ENCODE results near the gene ALG14.
"Not testable (repeated sequence)": the region's sequence is repeated elsewhere in the genome, so short reads cannot be mapped to it uniquely, and the experiment has no call there.

The ALG14 gene, protein sequence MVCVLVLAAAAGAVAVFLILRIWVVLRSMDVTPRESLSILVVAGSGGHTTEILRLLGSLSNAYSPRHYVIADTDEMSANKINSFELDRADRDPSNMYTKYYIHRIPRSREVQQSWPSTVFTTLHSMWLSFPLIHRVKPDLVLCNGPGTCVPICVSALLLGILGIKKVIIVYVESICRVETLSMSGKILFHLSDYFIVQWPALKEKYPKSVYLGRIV

DNA sequence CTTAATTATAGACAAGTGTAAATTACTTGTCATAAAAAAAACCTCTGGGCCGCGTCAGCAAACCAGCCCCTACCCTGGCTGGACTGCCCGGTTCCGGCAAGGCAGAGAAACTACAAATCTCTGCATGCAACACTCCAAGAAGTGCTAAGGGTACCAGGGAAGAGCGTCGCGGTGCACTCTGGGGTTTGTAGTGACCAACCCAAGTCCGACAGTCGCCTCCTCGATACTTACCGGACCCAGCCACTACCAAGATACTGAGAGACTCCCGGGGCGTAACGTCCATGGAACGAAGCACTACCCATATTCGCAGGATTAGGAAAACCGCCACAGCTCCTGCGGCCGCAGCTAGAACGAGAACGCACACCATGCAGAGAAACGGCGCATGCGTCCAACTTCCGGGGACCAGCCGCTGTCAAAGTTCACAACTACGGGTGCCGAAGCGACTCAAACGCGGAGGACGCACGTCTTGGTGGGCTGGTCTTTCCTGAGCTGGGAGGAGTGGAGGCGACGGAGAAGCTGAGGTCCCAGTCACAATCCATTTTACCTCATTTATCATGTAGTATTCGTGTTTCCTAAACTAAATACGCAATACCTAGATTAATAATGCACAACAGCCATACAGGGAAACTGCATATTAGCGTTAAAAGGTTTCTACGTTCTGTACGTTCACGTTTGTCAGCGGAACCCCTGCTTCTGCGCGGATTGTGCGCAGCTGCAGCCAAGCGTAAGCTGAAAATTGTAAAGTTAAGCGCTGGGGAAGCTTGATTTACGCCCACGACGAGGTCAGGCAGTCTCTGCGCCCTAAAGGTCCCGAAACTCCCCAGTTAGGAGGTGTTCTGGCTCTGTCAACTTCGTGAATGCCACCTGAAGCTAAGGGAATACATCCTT lies at the start of gene ALG14:
TSS of gene ALG14 (minus strand) at position 420 of the 888 bp plus-strand sequence. CDS start at position 367, 53 bp downstream.
- FAIRE-seq, result peak; percentile 72

DNA sequence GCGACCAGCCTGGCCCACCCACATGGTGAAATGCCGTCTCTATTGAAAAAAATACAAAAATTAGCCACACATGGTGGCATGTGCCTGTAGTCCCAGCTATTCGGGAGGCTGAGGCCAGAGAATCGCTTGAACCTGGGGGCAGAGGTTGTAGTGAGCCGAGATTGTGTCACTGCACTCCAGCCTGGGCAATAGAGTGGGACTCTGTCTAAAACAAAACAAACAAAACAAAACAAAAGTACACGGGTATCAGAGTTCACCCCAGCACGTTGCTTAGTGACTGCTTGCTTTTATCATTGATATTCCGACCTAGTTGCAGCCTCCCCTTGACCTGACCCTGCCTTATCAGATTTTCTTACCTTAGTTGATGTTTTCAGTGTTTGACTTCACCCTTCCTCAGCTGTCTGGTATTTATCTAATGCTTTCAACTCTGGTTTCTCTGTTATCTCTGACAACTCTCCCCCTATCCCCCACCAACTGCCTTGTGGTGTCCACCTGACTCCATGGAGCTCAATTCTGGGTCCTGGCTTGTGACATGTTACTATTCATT lies 49.5 kb upstream of the ALG14 start:
- FAIRE-seq, result no peak

DNA sequence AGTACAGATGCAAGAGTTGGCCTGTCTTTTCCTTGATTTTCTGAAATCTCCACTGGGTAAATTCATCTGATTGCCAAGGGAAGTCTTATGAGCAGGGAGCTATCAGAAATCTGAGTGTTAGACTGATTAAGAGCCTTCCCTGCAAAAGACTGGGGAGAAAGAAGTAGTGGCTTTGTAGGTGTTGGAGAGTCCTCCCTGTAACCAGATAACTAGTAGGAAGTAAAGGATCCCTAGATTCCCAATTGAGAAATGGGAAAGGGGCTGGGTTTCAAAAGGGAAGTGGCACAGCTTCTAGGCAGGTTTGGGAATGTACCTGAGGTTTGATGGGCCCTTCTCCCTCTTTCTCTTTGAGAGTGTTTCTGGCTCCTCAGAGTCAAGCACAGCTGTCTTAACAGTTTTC lies 46.5 kb upstream of the ALG14 start:
- no peak for FAIRE-seq

DNA sequence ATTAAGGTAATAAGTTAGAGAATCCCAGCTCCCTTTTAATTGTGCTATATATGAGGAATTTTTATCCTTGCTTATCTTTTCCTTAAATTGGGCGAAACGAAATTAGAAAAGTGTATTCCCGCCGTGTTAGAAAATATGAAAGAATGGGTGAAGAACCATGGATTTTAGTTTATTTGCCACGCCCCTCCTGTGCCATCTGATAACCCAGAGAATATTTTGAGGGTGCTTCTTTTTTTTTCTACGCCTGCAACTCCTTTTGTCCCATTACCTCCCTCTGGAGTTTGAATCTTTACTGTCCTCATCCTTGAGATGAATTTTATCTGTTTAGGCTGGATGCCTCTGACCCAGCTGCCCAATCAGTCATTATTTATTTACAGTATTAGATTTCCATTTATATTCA lies 46.0 kb upstream of the ALG14 start:
- no peak for FAIRE-seq

DNA sequence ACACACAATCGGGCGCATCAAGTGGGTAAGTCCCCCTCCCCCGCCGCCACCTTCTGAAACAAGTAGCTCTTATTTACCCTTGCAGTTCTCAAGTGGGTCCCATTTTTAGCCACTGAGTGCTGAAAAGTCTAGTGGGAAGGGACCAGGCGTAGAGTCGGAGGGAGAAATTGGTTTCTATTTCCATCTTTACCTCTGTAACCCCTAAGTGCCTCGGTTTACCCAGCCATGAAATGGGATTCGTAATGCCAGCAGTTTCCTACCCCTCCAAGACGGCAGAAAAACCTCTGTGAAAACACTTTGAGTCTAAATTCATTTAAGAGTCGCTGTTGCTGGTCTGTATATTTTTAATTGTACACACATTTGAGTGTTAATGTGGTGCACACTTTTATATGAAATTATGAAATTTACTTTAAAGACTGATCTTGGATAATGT lies 45.3 kb upstream of the ALG14 start:
- FAIRE-seq, result no peak

DNA sequence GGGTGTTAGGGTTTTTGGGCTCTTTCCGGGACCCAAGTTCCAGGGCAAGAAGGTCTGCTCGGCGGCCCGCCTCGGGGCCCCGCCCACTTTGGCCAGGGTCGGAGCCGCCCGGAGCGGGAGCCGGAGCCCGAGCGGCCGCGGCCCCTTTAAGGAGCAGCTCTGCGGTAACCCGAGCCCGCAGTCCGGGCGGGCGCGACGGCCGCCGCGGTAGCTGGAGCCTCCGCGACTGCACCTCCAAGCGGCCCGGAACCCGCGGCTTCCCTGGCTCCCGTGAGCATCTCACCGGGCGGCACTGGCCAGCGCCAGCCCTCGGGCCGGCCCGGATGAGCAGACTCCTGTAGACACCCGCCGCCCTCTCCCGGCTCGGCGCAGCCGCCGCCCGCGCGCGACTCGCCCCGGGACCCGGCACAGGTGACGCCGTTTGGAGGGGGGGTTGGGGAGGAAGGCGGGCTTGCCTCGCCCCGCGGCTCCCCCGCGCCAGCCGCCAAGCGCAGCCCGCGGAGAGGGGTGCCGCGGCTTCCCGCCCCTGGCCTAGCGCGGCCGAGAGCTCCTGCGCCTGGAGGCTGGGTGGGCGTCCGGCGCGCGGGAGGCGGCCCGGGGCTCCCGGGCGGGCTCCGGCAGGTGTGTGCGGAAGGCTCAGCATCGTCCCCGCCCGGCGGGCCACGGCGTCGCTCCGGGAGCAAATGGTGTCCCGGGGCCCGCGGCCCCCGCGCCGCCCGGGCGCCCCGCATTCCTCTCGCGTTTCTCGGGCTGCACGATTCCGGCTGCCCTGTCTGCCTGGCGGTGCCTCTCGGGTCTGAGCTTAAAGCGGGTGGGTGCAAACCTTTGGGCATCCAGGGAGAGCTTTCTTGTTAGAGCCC lies 44.7 kb upstream of the ALG14 start, which contains the start of gene TLCD4:
TSS of gene TLCD4 (plus strand) at position 149 of the 860 bp plus-strand sequence. CDS start 26,547 bp downstream, outside the sequence.
- FAIRE-seq, result no peak

DNA sequence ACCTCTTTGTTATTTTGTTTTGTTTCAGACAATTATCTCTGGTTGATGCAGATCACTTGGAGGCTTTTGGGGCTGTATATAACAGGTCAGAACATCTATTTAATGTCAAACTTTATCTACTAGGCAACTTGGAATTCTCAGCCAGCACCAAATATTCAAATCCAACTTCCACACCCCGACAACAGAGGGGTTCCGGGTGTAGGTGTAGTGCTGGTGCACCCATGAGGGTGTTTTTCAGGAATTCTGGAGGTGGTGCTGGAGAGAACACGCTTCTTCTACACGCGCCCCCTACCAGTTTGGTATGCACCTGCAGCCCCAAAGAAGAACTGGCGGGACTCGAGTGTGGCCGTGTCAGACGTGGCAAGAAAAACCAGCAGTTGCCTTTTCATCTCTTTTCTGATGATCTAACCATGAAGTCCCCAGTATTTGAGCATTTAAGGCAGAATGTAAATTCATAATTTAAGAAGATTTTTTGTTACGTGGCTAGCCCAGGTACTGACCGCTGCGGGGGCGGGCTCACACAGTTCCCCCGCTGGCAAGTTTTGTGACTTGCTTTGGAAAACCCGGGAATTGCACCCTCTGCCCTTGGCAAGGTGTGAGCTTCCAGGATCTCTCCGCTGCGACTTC lies 43.9 kb upstream of the ALG14 start:
- FAIRE-seq, result no peak

DNA sequence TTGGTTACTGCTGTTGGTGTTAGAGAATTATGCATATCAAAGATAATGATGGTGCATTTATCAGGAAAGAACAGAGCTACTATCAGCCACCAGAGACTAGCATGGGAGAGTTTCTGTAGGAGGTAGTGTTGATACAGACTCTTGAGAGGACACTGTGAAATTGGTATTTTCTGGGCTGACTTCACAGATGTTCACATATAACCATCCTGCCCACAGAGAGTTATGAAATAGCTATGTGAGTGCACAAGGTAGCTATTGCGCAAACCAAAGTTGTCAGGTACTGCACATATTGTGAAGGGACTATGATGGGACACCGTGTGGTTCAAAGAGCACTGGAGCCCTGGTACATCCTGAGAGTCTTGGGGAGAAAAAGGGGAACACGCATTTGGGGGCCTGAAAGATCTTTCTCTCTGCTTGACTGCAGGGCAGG lies 43.0 kb upstream of the ALG14 start:
- no peak for FAIRE-seq

DNA sequence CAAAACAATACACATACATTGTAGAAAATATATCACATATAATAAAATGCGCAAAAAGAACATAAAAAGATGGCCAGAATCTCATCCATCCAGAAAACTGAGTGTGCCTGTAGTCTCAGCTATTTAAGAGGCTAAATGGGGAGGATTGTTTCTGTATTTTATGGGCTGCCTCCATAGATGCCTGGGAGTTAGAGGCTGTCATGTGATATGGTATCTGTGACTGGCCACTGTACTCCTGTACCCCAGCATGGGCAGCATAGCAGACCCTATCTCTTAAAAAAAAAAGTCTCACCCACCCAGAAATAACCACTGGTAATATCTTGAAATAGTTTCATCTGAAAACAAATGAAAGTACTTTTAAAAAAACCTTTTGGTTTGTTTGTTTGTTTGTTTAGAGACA lies 40.9 kb upstream of the ALG14 start:
- no peak for FAIRE-seq

DNA sequence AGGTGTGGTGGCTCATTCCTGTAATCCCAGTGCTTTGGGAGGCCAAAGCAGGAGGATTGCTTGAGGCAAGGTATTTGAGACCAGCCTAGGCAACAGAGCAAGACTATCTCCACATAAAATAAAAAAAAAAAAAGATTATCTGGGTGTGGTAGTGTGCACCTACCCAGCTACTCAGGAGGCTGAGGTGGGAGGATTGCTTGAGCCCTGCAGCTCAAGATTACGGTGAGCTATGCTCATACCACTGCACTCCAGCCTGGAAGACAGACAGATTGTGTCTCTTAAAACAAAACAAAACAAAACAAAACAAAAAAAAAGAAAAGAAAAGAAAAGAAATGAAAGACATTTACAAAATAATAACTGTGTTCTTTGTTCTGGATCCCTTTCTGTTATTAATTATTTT lies 38.3 kb upstream of the ALG14 start:
- no peak for FAIRE-seq

DNA sequence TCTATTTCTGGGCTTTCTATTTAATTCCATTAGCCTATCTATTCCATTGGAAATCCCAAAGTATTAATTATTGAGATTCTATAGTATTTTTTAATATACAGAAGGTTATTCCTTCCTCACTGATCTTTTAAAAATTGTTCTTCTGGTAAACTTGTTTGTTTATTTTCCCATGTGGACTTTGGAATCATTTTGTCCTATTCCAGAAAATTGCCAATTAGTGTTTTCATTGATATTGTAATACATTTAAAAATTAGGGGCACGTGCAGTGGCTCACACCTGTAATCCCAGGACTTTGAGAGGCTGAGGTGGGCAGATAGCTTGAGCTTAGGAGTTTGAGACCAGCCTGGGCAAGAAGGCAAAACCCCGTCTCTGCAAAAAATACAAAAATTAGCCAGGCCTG lies 36.0 kb upstream of the ALG14 start:
- FAIRE-seq, result no peak

DNA sequence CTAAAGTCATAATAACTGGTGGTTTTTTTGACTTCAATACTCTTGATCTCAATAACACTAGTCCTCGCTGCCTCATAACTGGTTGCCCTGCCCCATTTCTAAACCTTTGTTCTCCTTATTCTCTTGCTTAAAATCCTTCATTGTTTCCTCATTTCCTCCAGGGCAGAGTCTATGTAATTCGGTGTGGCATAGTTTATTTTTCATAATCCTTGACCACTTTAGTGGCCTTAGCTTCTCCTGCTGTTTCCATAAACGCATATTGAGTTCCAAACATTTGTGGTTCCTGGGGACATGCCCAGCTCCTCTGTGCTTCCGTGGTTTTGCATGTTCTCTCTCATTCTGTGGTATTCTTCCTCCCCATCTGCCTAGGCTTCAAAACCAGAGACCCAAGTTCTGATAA lies 25.4 kb upstream of the ALG14 start:
- FAIRE-seq, result no peak

DNA sequence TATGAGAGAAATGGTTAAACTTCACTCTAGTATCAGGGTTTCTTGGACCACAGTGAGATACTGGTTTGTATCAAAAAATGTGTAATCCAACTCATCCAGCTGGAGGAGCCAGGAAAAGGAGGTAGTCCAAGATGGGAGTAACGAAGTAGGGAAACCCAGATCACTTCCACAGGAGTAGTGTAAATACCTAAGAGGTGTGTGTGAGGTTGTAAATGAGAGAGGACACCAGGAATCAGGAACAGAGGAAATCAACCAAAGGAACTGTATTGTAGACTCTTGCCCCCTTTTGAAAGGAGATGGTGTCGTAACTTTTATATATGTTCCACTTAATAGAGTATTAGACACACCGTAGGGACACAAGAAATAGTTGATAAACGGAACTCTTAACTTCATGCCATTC lies 24.7 kb upstream of the ALG14 start:
- FAIRE-seq, result no peak

DNA sequence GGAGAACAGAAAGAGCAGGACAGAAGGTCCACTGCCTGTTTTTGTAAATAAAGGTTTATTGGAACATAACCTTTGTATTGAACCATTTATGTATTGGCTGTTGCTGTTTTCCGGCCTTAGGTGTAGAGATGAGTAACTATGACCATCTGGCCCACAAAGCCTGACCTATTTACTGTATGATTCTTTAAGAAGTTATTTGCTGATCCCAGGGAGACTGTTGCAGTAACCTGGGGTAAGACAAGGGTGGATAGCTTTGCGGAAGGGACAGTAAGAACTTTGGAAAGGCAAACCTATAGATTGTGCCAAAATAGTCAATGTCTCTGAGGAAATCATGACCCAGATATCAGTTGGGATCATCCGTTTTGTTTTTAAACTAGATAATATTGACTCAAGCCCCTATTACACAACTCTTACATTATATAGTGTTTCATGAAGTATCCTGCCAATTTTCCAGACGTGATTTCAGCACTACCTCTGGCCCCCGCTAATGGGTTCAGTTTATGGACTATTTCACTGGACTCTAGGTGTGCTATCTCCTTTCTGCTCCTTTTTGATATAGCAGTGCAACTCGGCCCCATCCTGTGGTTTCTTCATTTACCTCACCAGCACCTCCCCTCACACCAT lies 23.6 kb upstream of the ALG14 start:
- no peak for FAIRE-seq

DNA sequence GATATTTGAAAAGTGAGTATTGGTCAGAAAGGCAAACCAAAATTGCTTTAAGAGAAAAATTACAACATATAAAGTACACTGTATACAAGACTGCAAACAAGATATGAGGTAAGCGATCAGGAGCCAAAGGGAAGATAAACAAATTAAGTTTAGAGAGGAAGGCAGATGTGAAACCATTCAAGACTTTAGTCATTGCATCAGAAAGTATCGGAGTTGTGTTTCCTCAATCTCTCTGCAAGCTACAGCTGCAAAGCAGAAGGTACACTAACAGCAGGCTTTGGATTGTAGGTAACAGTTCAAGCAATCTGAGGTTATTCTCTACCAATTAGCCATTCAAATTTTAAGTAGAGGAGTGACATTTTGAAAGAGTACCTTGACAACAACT lies 23.1 kb upstream of the ALG14 start:
- FAIRE-seq, result no peak

DNA sequence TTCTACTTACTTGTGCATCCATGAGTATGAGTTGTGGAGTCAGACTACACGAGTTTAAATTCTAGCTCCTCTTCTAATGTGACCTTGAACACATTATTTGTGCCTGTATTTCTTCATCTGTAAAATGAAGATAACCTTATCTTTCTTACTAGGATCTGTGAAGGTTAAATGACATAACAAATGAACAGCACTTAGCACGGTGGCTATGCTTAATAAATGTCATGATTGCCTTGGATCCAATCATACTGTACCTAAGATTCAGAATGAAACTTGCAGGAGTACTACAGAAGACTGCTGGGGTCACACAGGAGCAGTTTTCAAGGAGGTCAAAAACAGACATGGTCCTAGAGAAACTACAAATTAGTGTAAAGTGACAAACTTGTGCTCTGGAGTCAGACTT lies 22.2 kb upstream of the ALG14 start:
- no peak for FAIRE-seq

DNA sequence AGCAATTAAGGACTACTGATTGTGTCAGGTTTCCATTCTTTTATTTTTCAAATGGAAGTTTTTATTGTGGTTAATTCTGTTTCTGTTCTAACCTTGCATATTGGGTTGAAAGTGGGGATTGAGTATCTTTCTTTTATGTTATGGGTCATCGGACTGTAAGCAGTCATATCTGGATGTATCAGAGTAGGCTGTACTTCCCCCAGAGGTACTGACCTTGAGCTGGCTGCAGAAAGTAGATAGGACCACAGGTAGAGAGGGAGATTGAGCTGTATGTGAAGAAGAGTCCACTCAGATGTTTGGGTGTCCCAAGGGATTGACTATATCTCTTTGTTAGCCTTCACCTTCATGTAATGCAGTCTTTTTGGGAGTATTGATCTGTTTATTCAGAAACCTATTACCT lies 20.5 kb upstream of the ALG14 start:
- no peak for FAIRE-seq

DNA sequence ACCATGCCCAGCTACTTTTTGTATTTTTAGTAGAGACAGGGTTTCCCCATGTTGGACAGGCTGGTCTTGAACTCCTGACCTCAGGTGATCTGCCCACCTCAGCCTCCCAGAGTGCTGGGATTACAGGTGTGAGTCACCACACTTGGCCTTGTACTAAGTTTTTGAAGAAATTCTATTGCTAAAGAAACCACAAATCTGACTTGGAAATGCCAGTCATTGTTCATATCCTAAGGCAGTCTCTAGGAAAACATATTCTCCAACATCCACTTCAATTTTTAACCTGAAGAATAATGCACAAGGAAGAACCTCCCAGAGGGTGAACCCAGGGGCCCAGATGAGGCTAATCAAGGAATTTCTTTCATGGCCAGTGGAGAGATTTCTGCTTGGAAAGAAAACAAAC lies 20.1 kb upstream of the ALG14 start:
- not testable (repeated sequence) for FAIRE-seq

DNA sequence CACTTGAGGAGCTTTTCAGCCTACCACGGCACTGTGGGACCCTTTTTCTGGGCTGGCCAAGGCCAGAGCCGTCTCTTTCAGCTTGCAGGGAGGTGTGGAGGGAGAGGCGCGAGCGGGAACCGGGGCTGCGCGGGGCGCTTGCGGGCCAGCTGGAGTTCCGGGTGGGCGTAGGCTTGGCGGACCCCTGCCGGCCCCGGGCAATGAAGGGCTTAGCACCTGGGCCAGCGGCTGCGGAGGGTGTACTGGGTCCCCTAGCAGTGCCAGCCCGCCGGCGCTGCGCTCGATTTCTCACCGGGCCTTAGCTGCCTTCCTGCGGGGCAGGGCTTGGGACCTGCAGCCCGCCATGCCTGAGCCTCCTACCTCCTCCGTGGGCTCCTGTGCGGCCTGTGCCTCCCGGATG lies 18.5 kb upstream of the ALG14 start:
- not testable (repeated sequence) for FAIRE-seq

DNA sequence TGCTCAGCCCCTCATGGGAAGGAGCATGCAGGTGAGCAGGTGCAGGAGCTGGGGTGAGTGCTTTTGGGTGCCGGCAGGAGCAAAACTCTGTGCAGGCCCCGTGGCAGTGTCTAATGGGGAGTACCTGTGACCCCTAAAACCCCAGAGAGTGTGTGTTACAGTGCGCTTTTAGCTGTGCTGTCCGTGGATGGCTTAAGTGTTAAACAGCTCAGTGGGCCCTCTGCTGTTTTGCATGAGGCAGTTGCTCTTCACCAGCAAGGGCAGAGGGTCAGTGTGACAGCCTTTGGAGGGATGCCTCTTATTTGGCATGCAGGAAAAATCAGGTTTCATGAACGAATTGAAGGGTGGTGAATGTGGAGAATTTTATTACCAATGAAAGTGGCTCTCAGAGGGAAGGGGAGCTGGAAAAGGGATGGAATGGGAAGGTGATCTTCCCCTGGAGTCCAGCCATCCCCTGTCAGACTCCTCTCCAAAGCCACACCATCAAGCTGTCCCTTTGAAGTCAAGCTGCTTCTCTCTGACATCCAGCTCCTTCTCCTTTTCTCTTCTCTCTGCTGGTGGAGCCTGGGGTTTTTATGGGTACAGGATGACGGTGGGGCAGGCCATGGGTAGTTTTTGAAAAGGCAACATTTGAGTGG lies 17.0 kb upstream of the ALG14 start:
- FAIRE-seq, result no peak

DNA sequence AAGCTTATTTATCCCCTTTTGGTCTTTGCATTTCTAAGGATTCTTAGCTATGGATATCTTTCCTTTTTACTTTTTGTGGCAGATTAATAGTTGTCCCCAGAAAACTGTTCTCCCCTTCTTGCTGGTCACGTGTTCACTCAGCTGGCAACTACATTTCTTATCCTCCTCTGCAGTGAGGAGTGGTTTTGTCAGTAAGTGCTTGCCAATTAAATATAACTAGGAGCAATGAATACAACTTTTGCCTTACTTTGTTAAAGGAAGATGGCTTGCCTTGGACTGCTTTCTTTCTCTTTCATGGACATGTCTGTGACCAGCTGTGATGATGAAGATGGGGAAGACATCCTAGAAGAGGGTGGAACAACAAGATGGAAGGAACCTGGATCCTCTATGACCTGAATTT lies 15.6 kb upstream of the ALG14 start:
- FAIRE-seq, result no peak

Data from endometrium (tissue), 2 donors.